Brain microvascular endothelial cell (primary cell): Measurements from ENCODE around the gene LINC00305.

ENCODE experiments used
- DNase-seq: peaks from one replicate; pipeline ENCODE4 v3.0.0-alpha.2; 2020
- H3K27ac ChIP-seq: fragments of 250-450 bp; sonication (Bioruptor Pico); 2 replicates; pipeline ENCODE4 v1.5.1; 2020; ENCODE audit warnings: mild to moderate bottlenecking, moderate library complexity
- H3K27me3 ChIP-seq: fragments of 250-450 bp; sonication (Bioruptor Pico); replicated peaks from 2 replicates; pipeline ENCODE4 v1.5.1; 2020; ENCODE audit warnings: mild to moderate bottlenecking
- H3K36me3 ChIP-seq: fragments of 250-450 bp; sonication (Bioruptor Pico); replicated peaks from 2 replicates; pipeline ENCODE4 v1.5.1; 2020; ENCODE audit warnings: mild to moderate bottlenecking
- H3K4me3 ChIP-seq: 2 replicates; pipeline ENCODE4 v1.5.1; 2011; ENCODE audit warnings: low read depth, mild to moderate bottlenecking, control low read depth, low read length, moderate library complexity
- in situ Hi-C: cut with HindIII; loops from 2 replicates; pipeline ENCODE4 v1.10.0; 2017; ENCODE audit warnings: low sequenced_read_pairs, low pct_ligation_motif_present
- TF ChIP-seq, protein P1 (sequence below): IDR thresholded peaks from 2 replicates; pipeline ENCODE4 v1.5.1; 2011; ENCODE audit warnings: low read depth, mild to moderate bottlenecking, moderate library complexity, low read length, control low read depth, inconsistent platforms; ENCODE audit errors: missing control alignments

Gene LINC00305

GRCh38 chr18:64148988-64149387 is at the start of gene LINC00305:
Gene LINC00305, minus strand, starts transcription at chr18:64149088.
- Histone ChIP-seq H3K27ac (no peak within 1 kb of the TSS), H3K36me3 (no peaks in the 10 kb centered on the region), H3K4me3 (no peak within 1 kb of the TSS), H3K27me3 (no peaks in the 10 kb centered on the region)
- TF ChIP-seq, protein P1, sequence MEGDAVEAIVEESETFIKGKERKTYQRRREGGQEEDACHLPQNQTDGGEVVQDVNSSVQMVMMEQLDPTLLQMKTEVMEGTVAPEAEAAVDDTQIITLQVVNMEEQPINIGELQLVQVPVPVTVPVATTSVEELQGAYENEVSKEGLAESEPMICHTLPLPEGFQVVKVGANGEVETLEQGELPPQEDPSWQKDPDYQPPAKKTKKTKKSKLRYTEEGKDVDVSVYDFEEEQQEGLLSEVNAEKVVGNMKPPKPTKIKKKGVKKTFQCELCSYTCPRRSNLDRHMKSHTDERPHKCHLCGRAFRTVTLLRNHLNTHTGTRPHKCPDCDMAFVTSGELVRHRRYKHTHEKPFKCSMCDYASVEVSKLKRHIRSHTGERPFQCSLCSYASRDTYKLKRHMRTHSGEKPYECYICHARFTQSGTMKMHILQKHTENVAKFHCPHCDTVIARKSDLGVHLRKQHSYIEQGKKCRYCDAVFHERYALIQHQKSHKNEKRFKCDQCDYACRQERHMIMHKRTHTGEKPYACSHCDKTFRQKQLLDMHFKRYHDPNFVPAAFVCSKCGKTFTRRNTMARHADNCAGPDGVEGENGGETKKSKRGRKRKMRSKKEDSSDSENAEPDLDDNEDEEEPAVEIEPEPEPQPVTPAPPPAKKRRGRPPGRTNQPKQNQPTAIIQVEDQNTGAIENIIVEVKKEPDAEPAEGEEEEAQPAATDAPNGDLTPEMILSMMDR: no peak
- in situ Hi-C loops: no loop called here
- no peak for DNase-seq

GRCh38 chr18:64191069-64191468 is 42.2 kb upstream of the LINC00305 start:
- in situ Hi-C loops: no loop called here
- DNase-seq: no peak
- no peaks in the 10 kb centered on the region for H3K27me3 ChIP-seq
- TF ChIP-seq, protein P1: no peak
- H3K27ac ChIP-seq: no peak overlapping the region
- H3K4me3 ChIP-seq: no peak overlapping the region
- H3K36me3 ChIP-seq: no peaks in the 10 kb centered on the region

- DNase-seq: no peak
- in situ Hi-C loops: no loop called here
- H3K4me3 ChIP-seq: no peak overlapping the region
- no peaks in the 10 kb centered on the region for H3K36me3 ChIP-seq
- no peaks in the 10 kb centered on the region for H3K27me3 ChIP-seq
- TF ChIP-seq, protein P1: no peak
- no peak overlapping the region for H3K27ac ChIP-seq
Observed at GRCh38 chr18:64185987-64186386, 37.1 kb upstream of the LINC00305 start.

- TF ChIP-seq, protein P1: no peak
- in situ Hi-C loops: no loop called here
- H3K27me3 ChIP-seq: no peaks in the 10 kb centered on the region
Observed at GRCh38 chr18:64183665-64184064, 34.8 kb upstream of the LINC00305 start.

GRCh38 chr18:64180617-64181016 is 31.7 kb upstream of the LINC00305 start:
- Histone ChIP-seq H3K27me3 (no peaks in the 10 kb centered on the region), H3K27ac (no peak overlapping the region), H3K4me3 (no peak overlapping the region), H3K36me3 (no peaks in the 10 kb centered on the region)
- TF ChIP-seq, protein P1: no peak
- in situ Hi-C loops: no loop called here
- DNase-seq: no peak

More at GRCh38 chr18:64183665-64184064, 34.8 kb upstream of the LINC00305 start:
- Histone ChIP-seq H3K27ac (no peak overlapping the region), H3K36me3 (no peaks in the 10 kb centered on the region), H3K4me3 (no peak overlapping the region)
- DNase-seq: no peak

DNA sequence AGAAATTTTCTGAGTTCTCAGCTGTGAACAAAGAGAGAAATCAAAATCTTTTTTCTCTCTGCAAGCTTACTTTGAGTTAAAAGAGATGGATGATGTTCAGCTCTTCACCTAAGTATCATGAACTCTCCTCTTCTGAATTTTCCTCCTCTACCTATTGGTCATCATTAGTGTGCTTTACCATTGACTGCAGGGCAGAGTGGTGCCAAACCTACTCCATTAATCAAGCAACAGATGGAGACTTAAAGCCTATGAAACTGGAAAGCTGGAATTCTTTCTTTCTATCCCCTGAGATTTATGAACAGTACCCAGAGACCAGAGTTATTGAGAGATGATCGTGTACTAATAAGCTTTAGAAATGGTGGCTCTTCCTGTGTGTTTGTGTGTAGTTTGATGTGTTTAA is 31.3 kb upstream of the LINC00305 start:
- in situ Hi-C loops: no loop called here
- H3K36me3 ChIP-seq: no peaks in the 10 kb centered on the region
- DNase-seq: no peak
- H3K27me3 ChIP-seq: no peaks in the 10 kb centered on the region
- no peak overlapping the region for H3K27ac ChIP-seq
- H3K4me3 ChIP-seq: no peak overlapping the region
- TF ChIP-seq, protein P1: no peak
